PC-3 (cell line): ENCODE data around the gene CSNK1D.

Experiments used
- CTCF ChIP-seq: fragments of 300-600 bp; sonication (generic); conservative IDR thresholded peaks from 2 replicates; pipeline ENCODE4 v1.5.1; 2017; ENCODE audit warnings: antibody characterized with exemption, low read depth, mild to moderate bottlenecking, low read length
- EZH2 ChIP-seq: fragments of 300-600 bp; sonication (generic); IDR thresholded peaks from one replicate; pipeline ENCODE4 v1.6.1; 2017; ENCODE audit warnings: antibody characterized with exemption, mild to moderate bottlenecking, low read length; ENCODE audit not compliant: unreplicated experiment

- no peak for TF ChIP-seq CTCF
- TF ChIP-seq EZH2, result no peak
Observed at GRCh38 chr17:82314012-82314726, 40.7 kb upstream of the CSNK1D start.
